Ovary (tissue), 9 donors: ENCODE data around the gene DMXL1. TPM values are rescaled to one million over a fixed set of nuclear protein-coding genes. Genes with fewer than 3 reads are reported as not detected.

Experiments
- DNase-seq, 5 donors: peaks; one replicate each; pipeline ENCODE4 v3.0.0-alpha.2; 2019 to 2020
- H3K27ac ChIP-seq, 2 donors: fragments of 200-600 bp; one replicate each; pipeline versions ENCODE4 v1.5.1 to v1.8.0; 2019 to 2022
- H3K27me3 ChIP-seq: fragments of 200-600 bp; one replicate; pipeline ENCODE4 v1.8.0; 2022
- H3K36me3 ChIP-seq: fragments of 200-600 bp; sonication (generic); one replicate; pipeline ENCODE4 v1.5.1; 2019
- H3K4me1 ChIP-seq: one replicate; pipeline ENCODE4 v1.8.1; 2013; ENCODE audit warnings: mild to moderate bottlenecking, moderate library complexity; ENCODE audit not compliant: insufficient read depth
- H3K4me3 ChIP-seq: fragments of 200-600 bp; sonication (generic); one replicate; pipeline ENCODE4 v1.5.1; 2017
- H3K9me3 ChIP-seq, 2 donors: fragments of 200-600 bp in 1 of 2; sonication (generic) in 1 of 2; one replicate each; pipeline versions ENCODE4 v1.5.1 to v1.8.1; 2013 to 2019; ENCODE audit warnings: mild to moderate bottlenecking in 1 of 2, moderate library complexity in 1 of 2
- CTCF ChIP-seq, 3 donors: fragments of 450-650 bp in 2 of 3; fragments of 200-600 bp in 1 of 3; IDR thresholded peaks; one replicate each; pipeline versions ENCODE4 v1.5.1 to v1.8.0; 2016 to 2022; ENCODE audit warnings: antibody characterized with exemption in 3 of 3, mild to moderate bottlenecking in 1 of 3
- EP300 ChIP-seq: sonication (generic); formaldehyde crosslinking; IDR thresholded peaks from one replicate; pipeline ENCODE4 v1.6.1; 2017; ENCODE audit warnings: antibody characterized with exemption
- POLR2A ChIP-seq: fragments of 450-650 bp; IDR thresholded peaks from one replicate; pipeline ENCODE4 v1.6.1; 2017; ENCODE audit warnings: antibody characterized with exemption, mild to moderate bottlenecking, moderate library complexity
- WGBS, 3 donors: extraction: QIAGEN DNeasy Blood & Tissue Kit in 1 of 3; methylation state at CpG; one replicate each; pipeline versions ENCODE4 v1.1.5 to v1.1.7; 2013 to 2017; 5-methylcytosine and 5-hydroxymethylcytosine counted together
- intact Hi-C, 4 donors: fragments of 100-400 bp; cut with DNase I; formaldehyde crosslinking; loops; one replicate each; pipeline versions ENCODE4 v1.11.0 to v1.15.1; 2022 to 2023
- polyA plus RNA-seq, 2 donors: library from polyadenylated mRNA; stranded (reverse); fragments of 200-250 nt in 1 of 2; fragments of 350-450 nt in 1 of 2; fragmentation: Illumina TruSeq in 1 of 2; extraction: RNeasy Lipid Tissue Mini Kit (QIAGEN cat#74804) in 1 of 2; gene quantifications; one replicate each; pipeline ENCODE4 v1.2.3, GENCODE V29; 2013 to 2014
- total RNA-seq, 7 donors: library from RNA; depleted of rRNA in 2 of 7; stranded (reverse); fragments of >200 nt in 2 of 7; fragmentation: NEBNext Ultra II Directional in 3 of 7; extraction: Animal tissue kit (Norgen Biotek cat#: 25700) in 3 of 7; gene quantifications; one replicate each; pipeline versions ENCODE4 v1.1.0 to v1.2.4, GENCODE V29; 2016 to 2023
- donor health status: DM: no; HTN: no; CAD: no; lungs with moderate emphysema.
- donor health status: DM: no; HTN: no; CAD: no.
- donor health status: Bipolar disorder and iron deficiency.
- donor health status: DM: yes; HTN: yes; CAD: no.
- donor health status: DM: no; HTN: no; CAD: no.
- donor health status: DM: yes; HTN: yes; CAD: no.

DMXL1 gene
- total and polyA plus RNA-seq, 9 donors, result 11.9 to 50.1 (median 39.1) TPM

GRCh38 chr5:119082691-119083090, 11.8 kb downstream of the DMXL1 start:
- Histone ChIP-seq H3K4me3 (no peak overlapping the region), H3K27ac (no peak overlapping the region), H3K9me3 (no peaks in the 10 kb centered on the region), H3K36me3 (no peaks in the 10 kb centered on the region), H3K27me3 (no peaks in the 10 kb centered on the region), H3K4me1 (peaks cover 3% of the 10 kb centered on the region)
- WGBS, 3 donors, result 69 to 71% (median 69%) methylated on average over 3 of the region's 3 CpGs
- DNase-seq, result no peak
- intact Hi-C loops, result no loop called here
- TF ChIP-seq POLR2A (no peak), EP300 (no peak), CTCF (IDR thresholded peaks at IDR 0.05) (no peak)

GRCh38 chr5:119083679-119084078, 12.8 kb downstream of the DMXL1 start:
- 92 to 97% (median 93%) methylated on average over 3 of the region's 3 CpGs for WGBS, 3 donors

GRCh38 chr5:119088438-119088837, 17.6 kb downstream of the DMXL1 start:
- TF ChIP-seq POLR2A (no peak), CTCF (IDR thresholded peaks at IDR 0.05) (no peak), EP300 (no peak)
- no peaks in the 10 kb centered on the region for H3K27me3 ChIP-seq
- H3K36me3 ChIP-seq, result no peaks in the 10 kb centered on the region
- no peaks in the 10 kb centered on the region for H3K9me3 ChIP-seq
- DNase-seq, result no peak
- intact Hi-C loops, result no loop called here
- WGBS, 3 donors, result 18 to 30% (median 25%) methylated on average over 2 of the region's 2 CpGs
- no peaks in the 10 kb centered on the region for H3K4me1 ChIP-seq
- no peak overlapping the region for H3K27ac ChIP-seq
- no peak overlapping the region for H3K4me3 ChIP-seq

More at GRCh38 chr5:119083679-119084078, 12.8 kb downstream of the DMXL1 start:
- intact Hi-C loops, result no loop called here
- Histone ChIP-seq H3K4me1 (peaks cover 3% of the 10 kb centered on the region), H3K36me3 (no peaks in the 10 kb centered on the region), H3K27ac (no peak overlapping the region), H3K9me3 (no peaks in the 10 kb centered on the region), H3K27me3 (no peaks in the 10 kb centered on the region), H3K4me3 (no peak overlapping the region)
- no peak for TF ChIP-seq CTCF (IDR thresholded peaks at IDR 0.05)
- TF ChIP-seq POLR2A, result no peak
- TF ChIP-seq EP300, result no peak
- no peak for DNase-seq

- no peaks in the 10 kb centered on the region for H3K4me1 ChIP-seq
- TF ChIP-seq CTCF (IDR thresholded peaks at IDR 0.05), result no peak
- no peak for TF ChIP-seq POLR2A
- TF ChIP-seq EP300, result no peak
- H3K9me3 ChIP-seq, result no peaks in the 10 kb centered on the region
- H3K27me3 ChIP-seq, result no peaks in the 10 kb centered on the region
- H3K36me3 ChIP-seq, result no peaks in the 10 kb centered on the region
- DNase-seq, result no peak
- intact Hi-C loops, result no loop called here
- H3K4me3 ChIP-seq, result no peak overlapping the region
- H3K27ac ChIP-seq, result no peak overlapping the region
Measured at GRCh38 chr5:119095611-119096010, 24.7 kb downstream of the DMXL1 start.

- TF ChIP-seq POLR2A (no peak), EP300 (no peak), CTCF (IDR thresholded peaks at IDR 0.05) (no peak)
- H3K27me3 ChIP-seq, result no peaks in the 10 kb centered on the region
- no peak overlapping the region for H3K27ac ChIP-seq
- no peak for DNase-seq
- no peak overlapping the region for H3K4me3 ChIP-seq
- H3K9me3 ChIP-seq, result no peaks in the 10 kb centered on the region
- H3K36me3 ChIP-seq, result no peaks in the 10 kb centered on the region
- intact Hi-C loops, result no loop called here
- no peaks in the 10 kb centered on the region for H3K4me1 ChIP-seq
Measured at GRCh38 chr5:119105971-119106370, 35.1 kb downstream of the DMXL1 start.
